DOHH2 (cell line): ENCODE results near the gene MGAT4A.

ENCODE experiments used
- H3F3A ChIP-seq: fragments of 200-600 bp; sonication (generic), shearing (Covaris generic); 2 replicates; pipeline ENCODE4 v1.6.0; 2016; ENCODE audit warnings: antibody characterized with exemption, mild to moderate bottlenecking; ENCODE audit not compliant: control insufficient read depth, insufficient read depth
- H3K27ac ChIP-seq: fragments of 200-600 bp; sonication (generic); 2 replicates; pipeline ENCODE4 v1.5.1; 2014; ENCODE audit warnings: low read depth, mild to moderate bottlenecking, low read length, moderate library complexity
- H3K27me3 ChIP-seq: fragments of 200-600 bp; sonication (generic); 2 replicates; pipeline ENCODE4 v1.6.1; 2014; ENCODE audit warnings: mild to moderate bottlenecking, low read length, mixed read lengths; ENCODE audit not compliant: control insufficient read depth
- H3K36me3 ChIP-seq: fragments of 200-600 bp; sonication (generic); 2 replicates; pipeline ENCODE4 v1.6.1; 2014; ENCODE audit warnings: mild to moderate bottlenecking, low read length, moderate library complexity, mixed read lengths; ENCODE audit not compliant: control insufficient read depth
- H3K4me1 ChIP-seq: fragments of 200-600 bp; sonication (generic); 2 replicates; pipeline ENCODE4 v1.6.1; 2014; ENCODE audit warnings: mild to moderate bottlenecking, low read length, mixed read lengths; ENCODE audit not compliant: control insufficient read depth
- H3K4me2 ChIP-seq: fragments of 200-600 bp; sonication (generic); 2 replicates; pipeline ENCODE4 v1.6.0; 2014; ENCODE audit warnings: mild to moderate bottlenecking, low read length, moderate library complexity
- H3K4me3 ChIP-seq: fragments of 200-600 bp; sonication (generic); 2 replicates; pipeline ENCODE4 v1.5.1; 2014; ENCODE audit warnings: mild to moderate bottlenecking, low read length, mixed read lengths
- H3K79me2 ChIP-seq: fragments of 200-600 bp; sonication (generic); 2 replicates; pipeline ENCODE4 v1.6.1; 2014; ENCODE audit warnings: mild to moderate bottlenecking, low read length, mixed read lengths; ENCODE audit not compliant: control insufficient read depth
- H3K9me2 ChIP-seq: fragments of 200-600 bp; sonication (generic); replicated peaks from 2 replicates; pipeline ENCODE4 v1.6.1; 2014; ENCODE audit warnings: mild to moderate bottlenecking, low read length, mixed read lengths; ENCODE audit not compliant: control insufficient read depth
- H3K9me3 ChIP-seq: fragments of 200-600 bp; sonication (generic); 2 replicates; pipeline ENCODE4 v1.6.1; 2014; ENCODE audit warnings: antibody characterized with exemption, low read length, mixed read lengths; ENCODE audit not compliant: control insufficient read depth, insufficient read depth
- H4K20me1 ChIP-seq: fragments of 200-600 bp; sonication (generic); 2 replicates; pipeline ENCODE4 v1.6.0; 2014; ENCODE audit warnings: low read depth, mild to moderate bottlenecking, antibody characterized with exemption, low read length, moderate library complexity; ENCODE audit not compliant: control insufficient read depth, insufficient read depth
- EZH2phosphoT487 ChIP-seq: fragments of 200-600 bp; sonication (generic); IDR thresholded peaks from 2 replicates; pipeline ENCODE4 v1.6.1; 2017; ENCODE audit warnings: borderline replicate concordance, mild to moderate bottlenecking, antibody characterized with exemption, low read length, moderate library complexity, mixed read lengths
- TF ChIP-seq, protein P1 (sequence below): fragments of 200-600 bp; sonication (generic); IDR thresholded peaks from one replicate; pipeline ENCODE4 v1.5.1; 2014; ENCODE audit warnings: antibody characterized with exemption, mild to moderate bottlenecking, low read depth, low read length; ENCODE audit not compliant: poor library complexity, severe bottlenecking

The MGAT4A gene

DNA sequence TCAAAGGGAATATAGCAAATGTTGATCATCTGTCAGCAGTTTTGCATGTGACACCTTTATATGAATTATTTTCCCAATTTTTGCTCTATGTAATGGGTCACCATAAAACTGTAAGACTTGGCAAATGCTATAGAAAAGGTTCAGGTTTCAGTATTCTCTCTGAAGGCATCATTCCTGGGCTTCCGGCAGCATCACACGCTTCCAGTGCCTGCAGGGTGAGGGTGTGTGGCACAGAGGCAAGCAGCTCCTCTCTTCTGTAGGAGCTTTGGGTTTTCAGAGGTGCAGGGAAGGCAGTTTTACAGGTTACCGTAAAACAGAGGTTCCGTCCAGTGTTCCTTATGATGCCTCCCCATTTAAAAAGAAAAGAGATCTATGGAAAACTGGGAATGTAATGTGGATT, 141.4 kb downstream of the MGAT4A start:
- Histone ChIP-seq H3K79me2 (no peaks in the 10 kb centered on the region), H3K9me2 (no peaks in the 10 kb centered on the region), H3K27me3 (no peaks in the 10 kb centered on the region), H3K9me3 (no peaks in the 10 kb centered on the region), H3K4me1 (no peaks in the 10 kb centered on the region), H3K27ac (no peak overlapping the region), H3F3A (no peaks in the 10 kb centered on the region), H3K4me2 (no peak overlapping the region), H3K4me3 (no peak overlapping the region), H3K36me3 (no peaks in the 10 kb centered on the region), H4K20me1 (no peaks in the 10 kb centered on the region)
- TF ChIP-seq EZH2phosphoT487: no peak
- TF ChIP-seq, protein P1, sequence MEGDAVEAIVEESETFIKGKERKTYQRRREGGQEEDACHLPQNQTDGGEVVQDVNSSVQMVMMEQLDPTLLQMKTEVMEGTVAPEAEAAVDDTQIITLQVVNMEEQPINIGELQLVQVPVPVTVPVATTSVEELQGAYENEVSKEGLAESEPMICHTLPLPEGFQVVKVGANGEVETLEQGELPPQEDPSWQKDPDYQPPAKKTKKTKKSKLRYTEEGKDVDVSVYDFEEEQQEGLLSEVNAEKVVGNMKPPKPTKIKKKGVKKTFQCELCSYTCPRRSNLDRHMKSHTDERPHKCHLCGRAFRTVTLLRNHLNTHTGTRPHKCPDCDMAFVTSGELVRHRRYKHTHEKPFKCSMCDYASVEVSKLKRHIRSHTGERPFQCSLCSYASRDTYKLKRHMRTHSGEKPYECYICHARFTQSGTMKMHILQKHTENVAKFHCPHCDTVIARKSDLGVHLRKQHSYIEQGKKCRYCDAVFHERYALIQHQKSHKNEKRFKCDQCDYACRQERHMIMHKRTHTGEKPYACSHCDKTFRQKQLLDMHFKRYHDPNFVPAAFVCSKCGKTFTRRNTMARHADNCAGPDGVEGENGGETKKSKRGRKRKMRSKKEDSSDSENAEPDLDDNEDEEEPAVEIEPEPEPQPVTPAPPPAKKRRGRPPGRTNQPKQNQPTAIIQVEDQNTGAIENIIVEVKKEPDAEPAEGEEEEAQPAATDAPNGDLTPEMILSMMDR: no peak

DNA sequence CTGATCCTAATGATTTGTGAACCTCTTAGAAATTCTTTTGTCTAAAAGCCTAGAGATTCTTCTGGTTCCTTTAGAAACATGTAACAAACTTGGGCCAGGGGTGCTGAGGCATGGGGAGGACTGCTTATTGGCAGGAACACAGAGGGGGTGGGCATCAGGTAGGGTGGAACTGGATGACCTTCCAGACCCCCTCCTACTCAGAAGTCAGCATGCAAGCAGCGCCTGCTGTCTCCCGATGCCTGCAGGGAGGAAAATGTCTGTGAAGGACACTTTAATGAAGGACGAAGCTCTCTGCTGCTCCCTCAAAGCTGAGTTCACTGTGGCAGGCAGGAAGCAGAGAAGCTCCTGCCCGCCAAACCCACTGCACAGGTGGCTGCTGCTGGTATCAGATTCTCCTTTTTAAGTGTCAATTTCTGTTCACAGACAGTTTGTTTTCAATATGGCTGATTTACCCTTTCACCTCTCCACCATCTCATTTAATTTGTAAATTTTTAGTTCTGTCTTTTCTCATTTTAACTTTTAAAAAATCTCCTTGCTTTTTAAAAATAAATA, 142.0 kb downstream of the MGAT4A start:
- H3K4me1 ChIP-seq: no peaks in the 10 kb centered on the region
- H3K27me3 ChIP-seq: no peaks in the 10 kb centered on the region
- H3K27ac ChIP-seq: no peak overlapping the region
- no peaks in the 10 kb centered on the region for H3K36me3 ChIP-seq
- H3K4me3 ChIP-seq: no peak overlapping the region
- TF ChIP-seq, protein P1: no peak
- TF ChIP-seq EZH2phosphoT487: no peak
- H4K20me1 ChIP-seq: no peaks in the 10 kb centered on the region
- H3K79me2 ChIP-seq: no peaks in the 10 kb centered on the region
- no peaks in the 10 kb centered on the region for H3K9me2 ChIP-seq
- no peak overlapping the region for H3K4me2 ChIP-seq
- no peaks in the 10 kb centered on the region for H3K9me3 ChIP-seq
- no peaks in the 10 kb centered on the region for H3F3A ChIP-seq

DNA sequence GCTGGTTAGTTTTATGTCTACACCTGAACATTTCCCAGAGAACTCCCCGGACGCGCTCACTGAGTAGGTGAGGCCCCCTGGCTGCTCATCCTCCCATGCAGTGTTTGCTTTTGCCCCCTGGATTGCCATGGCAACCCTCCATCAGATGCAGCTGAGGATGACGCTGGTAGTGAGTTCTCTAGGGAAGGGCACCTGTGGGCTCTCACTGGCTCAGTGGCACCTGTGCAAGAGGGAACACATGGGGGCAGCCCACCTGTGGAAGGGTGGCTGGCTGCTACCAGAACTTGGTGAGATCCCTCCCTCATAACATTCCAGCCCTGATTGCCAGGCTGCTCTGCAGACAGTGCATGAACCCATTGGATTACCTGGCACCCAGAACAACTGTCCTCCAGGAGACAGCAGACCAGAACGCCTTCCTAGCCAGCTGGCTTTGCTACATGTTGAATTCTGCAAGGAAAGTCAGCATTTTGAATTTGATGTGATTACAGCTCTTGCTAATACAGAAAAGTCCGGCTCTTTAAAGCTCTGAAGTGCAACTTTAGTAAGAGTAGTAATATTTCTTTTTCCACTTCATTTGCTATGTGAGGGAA, 144.3 kb downstream of the MGAT4A start:
- H3K27me3 ChIP-seq: no peaks in the 10 kb centered on the region
- no peaks in the 10 kb centered on the region for H3F3A ChIP-seq
- H4K20me1 ChIP-seq: no peaks in the 10 kb centered on the region
- H3K27ac ChIP-seq: no peak overlapping the region
- no peak overlapping the region for H3K4me2 ChIP-seq
- H3K36me3 ChIP-seq: no peaks in the 10 kb centered on the region; the same call in 1 of the 2 replicates
- no peak overlapping the region for H3K4me3 ChIP-seq
- no peak for TF ChIP-seq EZH2phosphoT487
- TF ChIP-seq, protein P1: no peak
- H3K4me1 ChIP-seq: no peaks in the 10 kb centered on the region
- no peaks in the 10 kb centered on the region for H3K9me2 ChIP-seq
- H3K79me2 ChIP-seq: no peaks in the 10 kb centered on the region
- H3K9me3 ChIP-seq: no peaks in the 10 kb centered on the region
